HepG2 (cell line): Measurements from ENCODE around the gene CYP2A7.
"Not testable (repeated sequence)": the region's sequence is repeated elsewhere in the genome, so short reads cannot be mapped to it uniquely, and the experiment has no call there.

ENCODE experiments used
- CTCF ChIP-seq: sonication (generic); formaldehyde crosslinking; IDR thresholded peaks from 2 replicates; pipeline ENCODE4 v1.5.0; 2020; ENCODE audit warnings: mild to moderate bottlenecking, missing genetic modification reagents, moderate library complexity
- THAP9 ChIP-seq: sonication (generic); formaldehyde crosslinking; IDR thresholded peaks from 2 replicates; pipeline ENCODE4; 2020; ENCODE audit warnings: missing genetic modification reagents, mild to moderate bottlenecking, borderline replicate concordance

DNA sequence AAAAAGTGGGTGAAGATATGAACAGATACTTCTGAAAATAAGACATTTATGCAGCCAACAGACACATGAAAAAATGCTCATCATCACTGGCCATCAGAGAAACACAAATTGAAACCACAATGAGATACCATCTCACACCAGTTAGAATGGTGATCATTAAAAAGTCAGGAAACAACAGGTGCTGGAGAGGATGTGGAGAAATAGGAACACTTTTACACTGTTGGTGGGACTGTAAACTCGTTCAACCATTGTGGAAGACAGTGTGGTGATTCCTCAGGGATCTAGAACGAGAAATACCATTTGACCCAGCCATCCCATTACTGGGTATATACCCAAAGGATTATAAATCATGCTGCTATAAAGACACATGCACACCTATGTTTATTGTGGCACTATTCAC, 36.3 kb upstream of the CYP2A7 start:
- TF ChIP-seq THAP9 (CRISPR knock-in tag); CTCF: not testable (repeated sequence)
